Endothelial cell of umbilical vein (primary cell): ENCODE results near the gene STON2. TPM values are rescaled to one million over a fixed set of nuclear protein-coding genes. Genes with fewer than 3 reads are reported as not detected.

Source experiments
- BruUV-seq: library from RNA; stranded (reverse); fragments of 400-500 nt; replicated peaks from 2 replicates; lab custom pipeline; 2021; lab: Mats Ljungman, UMichigan
- CTCF ChIA-PET: fragments of 300-600, 350-600 bp; sonication (Branson Sonifier 250); formaldehyde crosslinking; loops from one replicate; lab custom pipeline; 2021; ENCODE audit warnings: antibody characterized with exemption, inconsistent platforms; lab: Charles Lee
- POLR2A ChIA-PET: fragments of 300-600, 350-600 bp; sonication (Branson Sonifier 250); formaldehyde crosslinking; loops from one replicate; lab custom pipeline; 2021; ENCODE audit warnings: antibody characterized with exemption, inconsistent platforms; lab: Charles Lee
- DNase-seq: peaks from one replicate; pipeline ENCODE4 v3.0.0-alpha.2; 2011; ENCODE audit warnings: low read depth, low spot score
- FAIRE-seq: peaks from 2 replicates; lab custom pipeline; 2011; peaks lifted over from hg19 to GRCh38; lab: Jason Lieb, UNC
- H2AFZ ChIP-seq: 2 replicates; pipeline ENCODE4 v1.6.0; 2012; ENCODE audit warnings: low read depth, low read length, control low read depth, inconsistent platforms
- H3K27ac ChIP-seq: 2 replicates; pipeline ENCODE4 v1.5.1; 2011; ENCODE audit warnings: low read depth, mild to moderate bottlenecking, control low read depth, low read length, moderate library complexity; ENCODE audit not compliant: insufficient read depth
- H3K27me3 ChIP-seq, 2 experiments: 2 replicates each; pipeline versions ENCODE4 v1.6.0 to v1.6.1; 2011; ENCODE audit warnings: low read length in 2 of 2, mixed read lengths in 1 of 2; ENCODE audit not compliant: control insufficient read depth in 2 of 2, insufficient read depth in 2 of 2
- H3K36me3 ChIP-seq, 2 experiments: 2 replicates in 1 of 2; 3 replicates in 1 of 2; pipeline ENCODE4 v1.5.1; 2011; ENCODE audit warnings: low read length in 2 of 2, mild to moderate bottlenecking in 1 of 2, moderate library complexity in 1 of 2; ENCODE audit not compliant: control insufficient read depth in 2 of 2, insufficient read depth in 2 of 2; ENCODE audit errors: extremely low read depth in 1 of 2
- H3K4me1 ChIP-seq: 3 replicates; pipeline ENCODE4 v1.5.1; 2011; ENCODE audit warnings: mild to moderate bottlenecking, low read length; ENCODE audit not compliant: control insufficient read depth, insufficient read depth; ENCODE audit errors: extremely low read depth
- H3K4me2 ChIP-seq: 2 replicates; pipeline ENCODE4 v1.6.1; 2011; ENCODE audit warnings: low read length, control low read depth, mixed read lengths; ENCODE audit not compliant: insufficient read depth
- H3K4me3 ChIP-seq, 3 experiments: fragments of 200-600 bp in 1 of 3; sonication (generic), shearing (Covaris generic) in 1 of 3; replicated peaks in 1 of 3; 2 replicates each; pipeline ENCODE4 v1.5.1; 2011 to 2016; ENCODE audit warnings: control low read depth in 3 of 3, low read length in 3 of 3, mild to moderate bottlenecking in 2 of 3, inconsistent platforms in 1 of 3, low read depth in 1 of 3, moderate library complexity in 1 of 3; ENCODE audit not compliant: insufficient read depth in 1 of 3
- H3K79me2 ChIP-seq: 2 replicates; pipeline ENCODE4 v1.6.0; 2012; ENCODE audit warnings: low read length, inconsistent platforms; ENCODE audit not compliant: control insufficient read depth, insufficient read depth
- H3K9ac ChIP-seq: replicated peaks from 2 replicates; pipeline ENCODE3; 2011; ENCODE audit warnings: low read length, control low read depth; ENCODE audit not compliant: insufficient read depth; ENCODE audit errors: extremely low read depth
- H3K9me1 ChIP-seq: replicated peaks from 3 replicates; pipeline ENCODE4 v1.6.0; 2011; ENCODE audit warnings: mild to moderate bottlenecking, low read length; ENCODE audit not compliant: control insufficient read depth, insufficient read depth; ENCODE audit errors: extremely low read depth
- H3K9me3 ChIP-seq: replicated peaks from 2 replicates; pipeline ENCODE4 v1.5.1; 2012; ENCODE audit warnings: low read length, inconsistent platforms; ENCODE audit not compliant: control insufficient read depth, insufficient read depth
- H4K20me1 ChIP-seq: replicated peaks from 2 replicates; pipeline ENCODE3; 2011; ENCODE audit warnings: mild to moderate bottlenecking, low read length; ENCODE audit not compliant: control insufficient read depth, insufficient read depth; ENCODE audit errors: extremely low read depth
- CTCF ChIP-seq, 2 donors: IDR thresholded peaks; 1 replicate in 1 of 2; 2 replicates in 1 of 2; pipeline ENCODE4 v1.5.1; 2011; ENCODE audit warnings: low read length in 2 of 2, mild to moderate bottlenecking in 2 of 2, moderate library complexity in 2 of 2, control low read depth in 1 of 2, inconsistent platforms in 1 of 2, low read depth in 1 of 2; ENCODE audit not compliant: insufficient read depth in 1 of 2; ENCODE audit errors: extremely low read depth in 1 of 2
- EZH2 ChIP-seq: IDR thresholded peaks from 2 replicates; pipeline ENCODE4 v1.6.1; 2012; ENCODE audit warnings: borderline replicate concordance, low read depth, mild to moderate bottlenecking, moderate library complexity, low read length, inconsistent platforms; ENCODE audit not compliant: severe bottlenecking
- FOS ChIP-seq: IDR thresholded peaks from 2 replicates; pipeline ENCODE4 v1.6.1; 2011; ENCODE audit warnings: mild to moderate bottlenecking, low read length, moderate library complexity, borderline replicate concordance; ENCODE audit not compliant: insufficient read depth
- GATA2 ChIP-seq: IDR thresholded peaks from 2 replicates; pipeline ENCODE4 v1.7.0; 2011; ENCODE audit warnings: low read depth, mild to moderate bottlenecking, moderate library complexity, mixed read lengths, low read length; ENCODE audit not compliant: insufficient read length, insufficient read depth
- JUN ChIP-seq: IDR thresholded peaks from 2 replicates; pipeline ENCODE4 v1.6.1; 2011; ENCODE audit warnings: borderline replicate concordance, low read depth; ENCODE audit not compliant: insufficient read length, insufficient read depth
- MAX ChIP-seq: IDR thresholded peaks from 2 replicates; pipeline ENCODE4 v1.6.1; 2011; ENCODE audit not compliant: insufficient read depth, insufficient read length
- MYC ChIP-seq: IDR thresholded peaks from one replicate; pipeline ENCODE4 v1.6.1; 2011; ENCODE audit warnings: mild to moderate bottlenecking, low read depth, low read length
- POLR2A ChIP-seq: IDR thresholded peaks from 2 replicates; pipeline ENCODE4 v1.6.1; 2012; ENCODE audit warnings: low read depth, mild to moderate bottlenecking, control low read depth, low read length
- POLR2AphosphoS5 ChIP-seq: IDR thresholded peaks from 2 replicates; pipeline ENCODE4 v1.6.1; 2012; ENCODE audit warnings: low read depth, mild to moderate bottlenecking, control low read depth, low read length, moderate library complexity; ENCODE audit not compliant: insufficient read depth
- dilution Hi-C: fragments of 300-500 bp; cut with MboI; formaldehyde crosslinking; loops from one replicate; pipeline ENCODE4 v1.15.0; 2019; ENCODE audit warnings: low sequenced_read_pairs; ENCODE audit not compliant: extremely low pct_ligation_motif_present
- intact Hi-C: fragments of 100-400 bp; cut with micrococcal nuclease; formaldehyde crosslinking; loops from one replicate; pipeline ENCODE4 v1.10.0; 2022
- polyA plus RNA-seq, 4 experiments: library from polyadenylated mRNA; depleted of rRNA in 3 of 4; stranded (reverse) in 3 of 4; unstranded in 1 of 4; fragments of >200 nt; gene quantifications; 2 replicates each; pipeline versions ENCODE4 v1.2.1 to v1.2.3, GENCODE V29; 2011 to 2012; ENCODE audit warnings: missing spikeins in 1 of 4
- total RNA-seq: library from RNA; stranded (reverse); gene quantifications from 2 replicates; pipeline ENCODE4 v1.2.3, GENCODE V29; 2021

Gene STON2
- total and polyA plus RNA-seq, 2 donors (not counting 3 experiments of a cell fraction or from before 2014, with no cell fraction given), result not detected

GRCh38 chr14:81371802-81372201, 28.3 kb downstream of the STON2 start:
- Histone ChIP-seq H3K36me3 (no peaks in the 10 kb centered on the region), H3K9ac (no peak overlapping the region), H3K4me3 (no peak overlapping the region), H3K4me1 (no peaks in the 10 kb centered on the region), H2AFZ (no peak overlapping the region), H3K27me3 (no peaks in the 10 kb centered on the region), H4K20me1 (no peaks in the 10 kb centered on the region), H3K4me2 (no peak overlapping the region), H3K79me2 (no peaks in the 10 kb centered on the region), H3K9me1 (no peaks in the 10 kb centered on the region), H3K9me3 (no peaks in the 10 kb centered on the region), H3K27ac (no peak overlapping the region)
- FAIRE-seq (no peak), DNase-seq (no peak)
- TF ChIP-seq GATA2 (no peak), EZH2 (no peak), POLR2A (no peak), FOS (no peak), MAX (no peak), JUN (no peak), MYC (no peak), POLR2AphosphoS5 (no peak)
- CTCF ChIA-PET, result no interaction called here
- dilution Hi-C loops, result no loop called here
- BruUV-seq, result no TSS peak
- intact Hi-C loops, result no loop called here
- POLR2A ChIA-PET, result no interaction called here

GRCh38 chr14:81367563-81367962, 32.6 kb downstream of the STON2 start:
- TF ChIP-seq GATA2, result no peak
- no peak for TF ChIP-seq POLR2AphosphoS5
- TF ChIP-seq POLR2A, result no peak
- no peak for TF ChIP-seq EZH2
- TF ChIP-seq MAX, result no peak
- no peak for TF ChIP-seq FOS
- TF ChIP-seq MYC, result no peak
- TF ChIP-seq CTCF (IDR thresholded peaks at IDR 0.05; ENCODE audit: extremely low read depth in 1 of 2, insufficient read depth in 1 of 2, low read depth in 1 of 2, low read length in 2 of 2), result no peak
- TF ChIP-seq JUN, result no peak
- Histone ChIP-seq H3K4me1 (no peaks in the 10 kb centered on the region), H3K36me3 (no peaks in the 10 kb centered on the region), H4K20me1 (no peaks in the 10 kb centered on the region), H3K4me3 (no peak overlapping the region), H3K9me1 (no peaks in the 10 kb centered on the region), H3K27ac (no peak overlapping the region), H3K9ac (no peak overlapping the region), H3K9me3 (no peaks in the 10 kb centered on the region), H3K27me3 (no peaks in the 10 kb centered on the region), H2AFZ (no peak overlapping the region), H3K79me2 (no peaks in the 10 kb centered on the region), H3K4me2 (no peak overlapping the region)
- intact Hi-C loops, result no loop called here
- ChIA-PET POLR2A (no interaction called here), CTCF (no interaction called here)
- DNase-seq (no peak), FAIRE-seq (no peak)
- dilution Hi-C loops, result no loop called here
- no TSS peak for BruUV-seq
